ENCODE data around the gene HIVEP3. TPM values are rescaled to one million over a fixed set of nuclear protein-coding genes. Genes with fewer than 3 reads are reported as not detected.

HIVEP3 gene
- polyA plus RNA-seq, 1 of the 3 experiments (the other 2 are of a cell fraction) = 6.4 TPM

DNA sequence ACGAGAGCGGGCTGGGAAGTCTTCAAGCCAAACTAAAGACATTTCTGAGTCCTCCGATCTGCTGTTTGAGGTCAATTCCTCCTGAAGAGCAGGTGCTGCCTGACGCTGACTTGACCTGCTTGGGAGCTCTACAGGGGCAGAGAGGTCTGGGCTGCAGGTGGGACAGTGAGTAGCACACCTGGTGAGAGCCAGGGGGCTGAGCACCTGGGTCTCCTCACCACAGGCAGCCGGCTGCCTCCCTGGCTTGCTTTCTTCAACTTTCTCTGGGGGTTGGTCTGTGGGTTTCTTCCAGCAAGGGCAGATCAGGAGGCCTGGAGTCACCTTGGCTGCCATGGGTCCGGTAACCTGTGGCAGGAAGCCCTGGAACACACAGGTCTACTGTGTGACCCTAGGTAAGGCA, 326.8 kb downstream of the HIVEP3 start:
- TF ChIP-seq YY1 (IDR thresholded peaks at IDR 0.05; ENCODE audit: low read depth) (no peak), EZH2phosphoT487 (IDR thresholded peaks at IDR 0.05; ENCODE audit: borderline replicate concordance, low read depth) (no peak), CHD2 (IDR thresholded peaks at IDR 0.05; ENCODE audit: low read length, partially characterized antibody) (no peak), EP300 (IDR thresholded peaks at IDR 0.05; ENCODE audit: borderline replicate concordance in 1 of 2, low read depth in 1 of 2, low read length in 1 of 2) (no peak), MEF2A (IDR thresholded peaks at IDR 0.05; ENCODE audit: borderline replicate concordance, low read depth) (no peak), FOXM1 (IDR thresholded peaks at IDR 0.05; ENCODE audit: low read depth) (no peak), FOXJ3 (CRISPR knock-in tag; IDR thresholded peaks at IDR 0.05) (no peak)
- TF ChIP-seq, protein P1, sequence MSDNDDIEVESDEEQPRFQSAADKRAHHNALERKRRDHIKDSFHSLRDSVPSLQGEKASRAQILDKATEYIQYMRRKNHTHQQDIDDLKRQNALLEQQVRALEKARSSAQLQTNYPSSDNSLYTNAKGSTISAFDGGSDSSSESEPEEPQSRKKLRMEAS (IDR thresholded peaks at IDR 0.05; ENCODE audit: low read depth) = no peak
- TF ChIP-seq, protein P2, sequence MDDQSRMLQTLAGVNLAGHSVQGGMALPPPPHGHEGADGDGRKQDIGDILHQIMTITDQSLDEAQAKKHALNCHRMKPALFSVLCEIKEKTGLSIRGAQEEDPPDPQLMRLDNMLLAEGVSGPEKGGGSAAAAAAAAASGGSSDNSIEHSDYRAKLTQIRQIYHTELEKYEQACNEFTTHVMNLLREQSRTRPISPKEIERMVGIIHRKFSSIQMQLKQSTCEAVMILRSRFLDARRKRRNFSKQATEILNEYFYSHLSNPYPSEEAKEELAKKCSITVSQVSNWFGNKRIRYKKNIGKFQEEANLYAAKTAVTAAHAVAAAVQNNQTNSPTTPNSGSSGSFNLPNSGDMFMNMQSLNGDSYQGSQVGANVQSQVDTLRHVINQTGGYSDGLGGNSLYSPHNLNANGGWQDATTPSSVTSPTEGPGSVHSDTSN (IDR thresholded peaks at IDR 0.05) = no peak
- Histone ChIP-seq H3K79me2 (ENCODE audit: insufficient read depth) (no peaks in the 10 kb centered on the region), H3K4me3 (ENCODE audit: low read depth in 2 of 2, low read length in 1 of 2) (no peak overlapping the region), H3K9me2 (no peaks in the 10 kb centered on the region), H3K36me3 (replicated peaks in 1 of 2; ENCODE audit: control insufficient read depth in 1 of 2, insufficient read depth in 2 of 2, low read length in 1 of 2) (no peaks in the 10 kb centered on the region), H3K27me3 (ENCODE audit: insufficient read depth) (no peaks in the 10 kb centered on the region), H3K27ac (ENCODE audit: low read depth in 2 of 2, low read length in 1 of 2) (no peak overlapping the region), H3K4me2 (no peak overlapping the region), H2AFZ (ENCODE audit: low read depth) (no peak overlapping the region), H3K9ac (no peak overlapping the region), H4K20me1 (ENCODE audit: insufficient read depth) (no peaks in the 10 kb centered on the region), H3K4me1 (ENCODE audit: control insufficient read depth in 1 of 2, insufficient read depth in 2 of 2, low read depth in 1 of 2, low read length in 1 of 2) (no peaks in the 10 kb centered on the region), H3F3A (replicated peaks; ENCODE audit: insufficient read depth) (no peaks in the 10 kb centered on the region), H3K9me3 (no peaks in the 10 kb centered on the region)
- DNase-seq = no peak
- ChIA-PET POLR2A (no interaction called here), CTCF (interaction anchor here (0.7 to 4.5 kb wide), 2 partner anchors 18 to 56 kb away, joined by 3 to 19 read pairs; no protein-coding TSS in a partner anchor)
- WGBS (ENCODE audit: low lambda C conversion rate) = 100% methylated on average over 3 of the region's 6 CpGs

DNA sequence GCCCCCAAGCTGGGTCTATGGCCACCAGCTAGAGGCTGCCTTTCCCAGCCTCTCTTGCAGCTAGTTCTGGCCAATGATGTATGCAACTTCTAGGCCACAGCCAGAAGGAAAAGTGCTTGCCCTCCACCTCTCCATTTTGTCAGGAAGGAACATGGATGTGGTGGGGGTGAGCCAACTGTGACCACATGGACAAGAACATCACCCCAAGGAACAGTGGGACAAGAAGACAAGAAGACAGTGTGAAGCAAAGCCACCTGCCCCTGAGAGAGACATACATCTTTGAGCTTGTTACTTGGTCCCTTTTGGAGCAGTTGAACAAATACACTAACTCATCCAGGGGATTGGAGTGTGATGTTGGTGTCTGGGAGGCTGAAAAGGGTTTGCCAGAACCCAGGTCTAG, 328.4 kb downstream of the HIVEP3 start:
- Histone ChIP-seq H3K9me2 (no peaks in the 10 kb centered on the region), H2AFZ (ENCODE audit: low read depth) (no peak overlapping the region), H3K36me3 (replicated peaks in 1 of 2; ENCODE audit: control insufficient read depth in 1 of 2, insufficient read depth in 2 of 2, low read length in 1 of 2) (no peaks in the 10 kb centered on the region), H3K4me3 (ENCODE audit: low read depth in 2 of 2, low read length in 1 of 2) (no peak overlapping the region), H3K9ac (no peak overlapping the region), H3F3A (replicated peaks; ENCODE audit: insufficient read depth) (no peaks in the 10 kb centered on the region), H3K27ac (ENCODE audit: low read depth in 2 of 2, low read length in 1 of 2) (no peak overlapping the region), H3K4me2 (no peak overlapping the region), H3K9me3 (no peaks in the 10 kb centered on the region), H3K4me1 (ENCODE audit: control insufficient read depth in 1 of 2, insufficient read depth in 2 of 2, low read depth in 1 of 2, low read length in 1 of 2) (no peaks in the 10 kb centered on the region), H4K20me1 (ENCODE audit: insufficient read depth) (no peaks in the 10 kb centered on the region), H3K79me2 (ENCODE audit: insufficient read depth) (no peaks in the 10 kb centered on the region), H3K27me3 (ENCODE audit: insufficient read depth) (no peaks in the 10 kb centered on the region)
- DNase-seq = no peak
- TF ChIP-seq ELF1 (IDR thresholded peaks at IDR 0.05) = no peak
- TF ChIP-seq TEAD4 (IDR thresholded peaks at IDR 0.05; ENCODE audit: borderline replicate concordance, insufficient read depth) = no peak
- TF ChIP-seq CHD2 (IDR thresholded peaks at IDR 0.05; ENCODE audit: low read length, partially characterized antibody) = no peak
- TF ChIP-seq FOXJ3 (CRISPR knock-in tag; IDR thresholded peaks at IDR 0.05) = no peak
- TF ChIP-seq SIN3A (IDR thresholded peaks at IDR 0.05; ENCODE audit: borderline replicate concordance, low read depth, low read length) = no peak
- TF ChIP-seq MEF2A (IDR thresholded peaks at IDR 0.05; ENCODE audit: borderline replicate concordance, low read depth) = no peak
- TF ChIP-seq SMC3 (IDR thresholded peaks at IDR 0.05; ENCODE audit: low read depth, low read length) = no peak
- TF ChIP-seq TAF1 (IDR thresholded peaks at IDR 0.05; ENCODE audit: borderline replicate concordance, low read depth, low read length) = no peak
- TF ChIP-seq, protein P3, sequence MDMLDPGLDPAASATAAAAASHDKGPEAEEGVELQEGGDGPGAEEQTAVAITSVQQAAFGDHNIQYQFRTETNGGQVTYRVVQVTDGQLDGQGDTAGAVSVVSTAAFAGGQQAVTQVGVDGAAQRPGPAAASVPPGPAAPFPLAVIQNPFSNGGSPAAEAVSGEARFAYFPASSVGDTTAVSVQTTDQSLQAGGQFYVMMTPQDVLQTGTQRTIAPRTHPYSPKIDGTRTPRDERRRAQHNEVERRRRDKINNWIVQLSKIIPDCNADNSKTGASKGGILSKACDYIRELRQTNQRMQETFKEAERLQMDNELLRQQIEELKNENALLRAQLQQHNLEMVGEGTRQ (IDR thresholded peaks at IDR 0.05; ENCODE audit: borderline replicate concordance, low read depth, low read length) = no peak
- no peak for TF ChIP-seq GATA2 (CRISPR knock-in tag; IDR thresholded peaks at IDR 0.05)
- no peak for TF ChIP-seq FOXM1 (IDR thresholded peaks at IDR 0.05; ENCODE audit: low read depth)
- no peak for TF ChIP-seq NFIC (IDR thresholded peaks at IDR 0.05; ENCODE audit: borderline replicate concordance)
- POLR2A ChIA-PET = no interaction called here
- CTCF ChIA-PET = interaction anchor here (1.6 to 1.9 kb wide), 2 partner anchors 9 to 16 kb away, joined by 6 to 13 read pairs; no protein-coding TSS in a partner anchor
